Ovary (tissue), 9 donors: ENCODE results near the gene KCTD18. TPM values are rescaled to one million over a fixed set of nuclear protein-coding genes. Genes with fewer than 3 reads are reported as not detected.

Experiments used
- DNase-seq, 5 donors: peaks; one replicate each; pipeline ENCODE4 v3.0.0-alpha.2; 2019 to 2020
- H3K27ac ChIP-seq, 2 donors: fragments of 200-600 bp; one replicate each; pipeline versions ENCODE4 v1.5.1 to v1.8.0; 2019 to 2022
- H3K27me3 ChIP-seq: fragments of 200-600 bp; one replicate; pipeline ENCODE4 v1.8.0; 2022
- H3K36me3 ChIP-seq: fragments of 200-600 bp; sonication (generic); one replicate; pipeline ENCODE4 v1.5.1; 2019
- H3K4me1 ChIP-seq: one replicate; pipeline ENCODE4 v1.8.1; 2013; ENCODE audit warnings: mild to moderate bottlenecking, moderate library complexity; ENCODE audit not compliant: insufficient read depth
- H3K4me3 ChIP-seq: fragments of 200-600 bp; sonication (generic); one replicate; pipeline ENCODE4 v1.5.1; 2017
- H3K9me3 ChIP-seq, 2 donors: fragments of 200-600 bp in 1 of 2; sonication (generic) in 1 of 2; one replicate each; pipeline versions ENCODE4 v1.5.1 to v1.8.1; 2013 to 2019; ENCODE audit warnings: mild to moderate bottlenecking in 1 of 2, moderate library complexity in 1 of 2
- CTCF ChIP-seq, 3 donors: fragments of 450-650 bp in 2 of 3; fragments of 200-600 bp in 1 of 3; IDR thresholded peaks; one replicate each; pipeline versions ENCODE4 v1.5.1 to v1.8.0; 2016 to 2022; ENCODE audit warnings: antibody characterized with exemption in 3 of 3, mild to moderate bottlenecking in 1 of 3
- EP300 ChIP-seq: sonication (generic); formaldehyde crosslinking; IDR thresholded peaks from one replicate; pipeline ENCODE4 v1.6.1; 2017; ENCODE audit warnings: antibody characterized with exemption
- POLR2A ChIP-seq: fragments of 450-650 bp; IDR thresholded peaks from one replicate; pipeline ENCODE4 v1.6.1; 2017; ENCODE audit warnings: antibody characterized with exemption, mild to moderate bottlenecking, moderate library complexity
- WGBS, 3 donors: extraction: QIAGEN DNeasy Blood & Tissue Kit in 1 of 3; methylation state at CpG; one replicate each; pipeline versions ENCODE4 v1.1.5 to v1.1.7; 2013 to 2017; 5-methylcytosine and 5-hydroxymethylcytosine counted together
- intact Hi-C, 4 donors: fragments of 100-400 bp; cut with DNase I; formaldehyde crosslinking; loops; one replicate each; pipeline versions ENCODE4 v1.11.0 to v1.15.1; 2022 to 2023
- polyA plus RNA-seq, 2 donors: library from polyadenylated mRNA; stranded (reverse); fragments of 200-250 nt in 1 of 2; fragments of 350-450 nt in 1 of 2; fragmentation: Illumina TruSeq in 1 of 2; extraction: RNeasy Lipid Tissue Mini Kit (QIAGEN cat#74804) in 1 of 2; gene quantifications; one replicate each; pipeline ENCODE4 v1.2.3, GENCODE V29; 2013 to 2014
- total RNA-seq, 7 donors: library from RNA; depleted of rRNA in 2 of 7; stranded (reverse); fragments of >200 nt in 2 of 7; fragmentation: NEBNext Ultra II Directional in 3 of 7; extraction: Animal tissue kit (Norgen Biotek cat#: 25700) in 3 of 7; gene quantifications; one replicate each; pipeline versions ENCODE4 v1.1.0 to v1.2.4, GENCODE V29; 2016 to 2023
- donor health status: DM: no; HTN: no; CAD: no; lungs with moderate emphysema.
- donor health status: DM: no; HTN: no; CAD: no.
- donor health status: Bipolar disorder and iron deficiency.
- donor health status: DM: yes; HTN: yes; CAD: no.
- donor health status: DM: no; HTN: no; CAD: no.
- donor health status: DM: yes; HTN: yes; CAD: no.

KCTD18 gene
- total and polyA plus RNA-seq, 9 donors: 9.5 to 15.1 (median 12.1) TPM

GRCh38 chr2:200486529-200486928 is 23.3 kb downstream of the KCTD18 start:
- H3K4me1 ChIP-seq: no peaks in the 10 kb centered on the region
- H3K27me3 ChIP-seq: no peaks in the 10 kb centered on the region
- no peak for DNase-seq
- no peak overlapping the region for H3K4me3 ChIP-seq
- intact Hi-C loops: loop anchor here in 1 of 4 donors (10.0 kb wide), 1 partner anchor 182 kb away; the partner anchor contains the start of gene SPATS2L
- H3K36me3 ChIP-seq: no peaks in the 10 kb centered on the region
- H3K9me3 ChIP-seq: no peaks in the 10 kb centered on the region
- TF ChIP-seq EP300 (no peak), POLR2A (no peak), CTCF (IDR thresholded peaks at IDR 0.05) (no peak)
- 76 to 79% (median 77%) methylated on average over 2 of the region's 2 CpGs for WGBS, 3 donors
- no peak overlapping the region for H3K27ac ChIP-seq

GRCh38 chr2:200484934-200485333 is 24.9 kb downstream of the KCTD18 start:
- no peaks in the 10 kb centered on the region for H3K27me3 ChIP-seq
- no peak overlapping the region for H3K4me3 ChIP-seq
- intact Hi-C loops: loop anchor here in 1 of 4 donors (5.0 to 10.0 kb wide), 2 partner anchors 180 to 403 kb away; partner anchors contain the start of gene SPATS2L
- no peak for TF ChIP-seq EP300
- TF ChIP-seq CTCF (IDR thresholded peaks at IDR 0.05): no peak
- TF ChIP-seq POLR2A: no peak
- DNase-seq: no peak
- WGBS, 3 donors: 47 to 56% (median 55%) methylated on average over 3 of the region's 3 CpGs
- no peaks in the 10 kb centered on the region for H3K9me3 ChIP-seq
- H3K36me3 ChIP-seq: no peaks in the 10 kb centered on the region
- no peak overlapping the region for H3K27ac ChIP-seq
- H3K4me1 ChIP-seq: no peaks in the 10 kb centered on the region

GRCh38 chr2:200483729-200484198 is 26.1 kb downstream of the KCTD18 start:
- Histone ChIP-seq H3K9me3 (no peaks in the 10 kb centered on the region), H3K36me3 (no peaks in the 10 kb centered on the region), H3K4me3 (no peak overlapping the region), H3K4me1 (no peaks in the 10 kb centered on the region), H3K27me3 (no peaks in the 10 kb centered on the region), H3K27ac (no peak overlapping the region)
- TF ChIP-seq POLR2A: no peak
- TF ChIP-seq CTCF (IDR thresholded peaks at IDR 0.05): no peak
- no peak for TF ChIP-seq EP300
- DNase-seq: no peak
- 48 to 62% (median 52%) methylated on average over 4 of the region's 4 CpGs for WGBS, 3 donors
- intact Hi-C loops: loop anchor here in 1 of 4 donors (5.0 to 10.0 kb wide), 2 partner anchors 179 to 401 kb away; partner anchors contain the start of gene SPATS2L

GRCh38 chr2:200482194-200482593 is 27.7 kb downstream of the KCTD18 start:
- no peak for DNase-seq
- TF ChIP-seq POLR2A (no peak), CTCF (IDR thresholded peaks at IDR 0.05) (no peak), EP300 (no peak)
- Histone ChIP-seq H3K9me3 (no peaks in the 10 kb centered on the region), H3K4me3 (no peak overlapping the region), H3K4me1 (no peaks in the 10 kb centered on the region), H3K36me3 (no peaks in the 10 kb centered on the region), H3K27ac (no peak overlapping the region), H3K27me3 (no peaks in the 10 kb centered on the region)
- intact Hi-C loops: loop anchor here in 1 of 4 donors (5.0 to 10.0 kb wide), 2 partner anchors 177 to 400 kb away; partner anchors contain the start of gene SPATS2L
